GM06990 (cell line): ENCODE measurements around the gene AGO3.

Experiments
- DNase-seq: peaks from one replicate; pipeline ENCODE4 v3.0.0-alpha.2; 2011; ENCODE audit not compliant: insufficient read length; ENCODE audit errors: extremely low read depth
- H3K27me3 ChIP-seq: replicated peaks from 2 replicates; pipeline ENCODE4 v1.6.0; 2011; ENCODE audit warnings: low read length; ENCODE audit not compliant: control insufficient read depth, insufficient read depth
- H3K36me3 ChIP-seq: 2 replicates; pipeline ENCODE4 v1.5.1; 2011; ENCODE audit warnings: low read length; ENCODE audit not compliant: control insufficient read depth, insufficient read depth
- H3K4me3 ChIP-seq: replicated peaks from 2 replicates; pipeline ENCODE4 v1.5.1; 2011; ENCODE audit warnings: low read depth, mild to moderate bottlenecking, control low read depth, low read length
- CTCF ChIP-seq: IDR thresholded peaks from 2 replicates; pipeline ENCODE4 v1.5.1; 2011; ENCODE audit warnings: low read length, control low read depth, mild to moderate bottlenecking, inconsistent platforms; ENCODE audit not compliant: insufficient read depth, poor library complexity, severe bottlenecking

Gene AGO3

GRCh38 chr1:36093929-36094328 is 163.0 kb downstream of the AGO3 start:
- no peak for DNase-seq
- peaks cover 37% of the 10 kb centered on the region for H3K36me3 ChIP-seq
- no peak overlapping the region for H3K4me3 ChIP-seq
- no peaks in the 10 kb centered on the region for H3K27me3 ChIP-seq
- no peak for TF ChIP-seq CTCF

- no peak for DNase-seq
- Histone ChIP-seq H3K27me3 (no peaks in the 10 kb centered on the region), H3K4me3 (no peak overlapping the region), H3K36me3 (peaks cover 37% of the 10 kb centered on the region)
- TF ChIP-seq CTCF = no peak
These were observed 163.7 kb downstream of the AGO3 start for GRCh38 chr1:36094621-36095061.

GRCh38 chr1:36095760-36096405 is 165.0 kb downstream of the AGO3 start:
- H3K27me3 ChIP-seq = no peaks in the 10 kb centered on the region
- no peak for DNase-seq
- TF ChIP-seq CTCF = no peak
- H3K4me3 ChIP-seq = no peak overlapping the region
- peaks cover 37% of the 10 kb centered on the region for H3K36me3 ChIP-seq

- Histone ChIP-seq H3K36me3 (peaks cover 32% of the 10 kb centered on the region), H3K4me3 (no peak overlapping the region), H3K27me3 (no peaks in the 10 kb centered on the region)
- DNase-seq = no peak
- peak; percentile 15 for TF ChIP-seq CTCF
These were observed 165.9 kb downstream of the AGO3 start for GRCh38 chr1:36096500-36097432.

- no peak for TF ChIP-seq CTCF
- Histone ChIP-seq H3K27me3 (no peaks in the 10 kb centered on the region), H3K36me3 (peaks cover 22% of the 10 kb centered on the region), H3K4me3 (no peak overlapping the region)
- DNase-seq = no peak
These were observed 167.0 kb downstream of the AGO3 start for GRCh38 chr1:36097693-36098585.
